HG03097 (cell line): ENCODE results near the gene FIGNL2.
"Not testable (repeated sequence)": the region's sequence is repeated elsewhere in the genome, so short reads cannot be mapped to it uniquely, and the experiment has no call there.

Source experiments
- ATAC-seq: cut with Tn5 transposase; IDR thresholded peaks from one replicate; pipeline ENCODE4 v1.9.1; 2021; ENCODE audit not compliant: unreplicated experiment, low FRiP score

The FIGNL2 gene

GRCh38 chr12:51818566-51819300 lies 29.8 kb downstream of the FIGNL2 start:
- ATAC-seq = no peak

GRCh38 chr12:51818086-51818485 lies 30.4 kb downstream of the FIGNL2 start:
- no peak for ATAC-seq

- no peak for ATAC-seq
Measured at GRCh38 chr12:51817027-51817953, 31.2 kb downstream of the FIGNL2 start.

- ATAC-seq = no peak
Measured at GRCh38 chr12:51815571-51815970, 32.9 kb downstream of the FIGNL2 start.

GRCh38 chr12:51814311-51815088 lies 34.0 kb downstream of the FIGNL2 start:
- ATAC-seq = no peak

- no peak for ATAC-seq
Measured at GRCh38 chr12:51813931-51814310, 34.6 kb downstream of the FIGNL2 start.

GRCh38 chr12:51812871-51813270 lies 35.6 kb downstream of the FIGNL2 start:
- ATAC-seq = no peak

- ATAC-seq = no peak
Measured at GRCh38 chr12:51811203-51812202, 37.0 kb downstream of the FIGNL2 start.

- ATAC-seq = no peak
Measured at GRCh38 chr12:51809193-51809592, 39.3 kb downstream of the FIGNL2 start.

GRCh38 chr12:51806896-51807295 lies 41.6 kb downstream of the FIGNL2 start:
- no peak for ATAC-seq

GRCh38 chr12:51801027-51801426 lies 47.5 kb downstream of the FIGNL2 start:
- ATAC-seq = no peak

- ATAC-seq = no peak
Measured at GRCh38 chr12:51798501-51798900, 50.0 kb downstream of the FIGNL2 start.

- ATAC-seq = not testable (repeated sequence)
Measured at GRCh38 chr12:51798051-51798450, 50.5 kb downstream of the FIGNL2 start.

- ATAC-seq = no peak
Measured at GRCh38 chr12:51797301-51797700, 51.2 kb downstream of the FIGNL2 start.

GRCh38 chr12:51793201-51793600 lies 55.3 kb downstream of the FIGNL2 start:
- no peak for ATAC-seq

- no peak for ATAC-seq
Measured at GRCh38 chr12:51792417-51792816, 56.1 kb downstream of the FIGNL2 start.

GRCh38 chr12:51788876-51789275 lies 59.6 kb downstream of the FIGNL2 start:
- no peak for ATAC-seq

GRCh38 chr12:51785906-51786305 lies 62.6 kb downstream of the FIGNL2 start:
- no peak for ATAC-seq

GRCh38 chr12:51784688-51785087 lies 63.8 kb downstream of the FIGNL2 start:
- ATAC-seq = no peak

- ATAC-seq = no peak
Measured at GRCh38 chr12:51779876-51780275, 68.6 kb downstream of the FIGNL2 start.
